Esophagus squamous epithelium (tissue), 4 donors: ENCODE measurements around the gene FOXP1.

Source experiments
- CTCF ChIP-seq, 6 experiments: fragments of 450-650 bp in 4 of 6; fragments of 200-600 bp in 2 of 6; sonication (generic) in 2 of 6; IDR thresholded peaks; one replicate each; pipeline ENCODE4 v1.5.1; 2016 to 2019; ENCODE audit warnings: antibody characterized with exemption in 6 of 6, mild to moderate bottlenecking in 4 of 6, moderate library complexity in 4 of 6
- POLR2A ChIP-seq, 4 donors: fragments of 450-650 bp; IDR thresholded peaks; one replicate each; pipeline ENCODE4 v1.6.1; 2017; ENCODE audit warnings: antibody characterized with exemption in 4 of 4, mild to moderate bottlenecking in 4 of 4, moderate library complexity in 3 of 4

- no peak for TF ChIP-seq POLR2A (IDR thresholded peaks at IDR 0.05)
- TF ChIP-seq CTCF (IDR thresholded peaks at IDR 0.05): no peak
Observed at GRCh38 chr3:71547249-71548198, 36.0 kb downstream of the FOXP1 start.
